Measurements from ENCODE around the gene SLC25A43. TPM values are rescaled to one million over a fixed set of nuclear protein-coding genes. Genes with fewer than 3 reads are reported as not detected.
"Not testable (repeated sequence)": the region's sequence is repeated elsewhere in the genome, so short reads cannot be mapped to it uniquely, and the experiment has no call there.

SLC25A43 gene
- total and polyA plus RNA-seq, 8 donors: 3.2 to 6.5 (median 3.9) TPM

GRCh38 chrX:119486745-119487144 is 87.6 kb downstream of the SLC25A43 start:
- no peak for ATAC-seq
- Histone ChIP-seq H3K36me3 (no peaks in the 10 kb centered on the region), H3K9me3 (no peaks in the 10 kb centered on the region), H3K27me3 (no peaks in the 10 kb centered on the region), H3K4me3 (no peak overlapping the region), H3K4me1 (peaks cover 0 to 3% (median 2%) of the 10 kb centered on the region in 3 donors), H3K27ac (no peak overlapping the region)
- intact Hi-C loops (cut with DNase I): no loop called here
- no peak for FAIRE-seq
- TF ChIP-seq CTCF (IDR thresholded peaks at IDR 0.05): no peak
- no peak for DNase-seq
- WGBS, 2 donors: 80 to 90% methylated on average over 11 of the region's 11 CpGs

GRCh38 chrX:119487766-119488165 is 88.6 kb downstream of the SLC25A43 start:
- WGBS, 2 donors: 89 to 90% methylated on average over 23 to 24 of the region's 24 CpGs
- H3K27me3 ChIP-seq; DNase-seq; ATAC-seq; intact Hi-C loops (cut with DNase I); H3K9me3 ChIP-seq; H3K4me1 ChIP-seq; H3K4me3 ChIP-seq; FAIRE-seq; H3K36me3 ChIP-seq; H3K27ac ChIP-seq: not testable (repeated sequence)

GRCh38 chrX:119488749-119489148 is 89.6 kb downstream of the SLC25A43 start:
- intact Hi-C loops (cut with DNase I): no loop called here
- peak; percentile 68 to 87 (median 76) for ATAC-seq
- 7 to 10% methylated on average over 8 of the region's 8 CpGs for WGBS, 2 donors
- TF ChIP-seq CTCF (IDR thresholded peaks at IDR 0.05): peak; percentile 36 to 66 (median 58)
- no peaks in the 10 kb centered on the region for H3K9me3 ChIP-seq
- no peaks in the 10 kb centered on the region for H3K27me3 ChIP-seq
- DNase-seq: peak in 5 of 6 donors; percentile 39 to 68 (median 64)
- H3K4me1 ChIP-seq: no peaks in the 10 kb centered on the region
- no peak overlapping the region for H3K27ac ChIP-seq
- H3K4me3 ChIP-seq: no peak overlapping the region
- no peaks in the 10 kb centered on the region for H3K36me3 ChIP-seq
- FAIRE-seq: no peak

GRCh38 chrX:119489212-119490074 is 90.3 kb downstream of the SLC25A43 start:
- no peak for ATAC-seq
- Histone ChIP-seq H3K4me3 (no peak overlapping the region), H3K27ac (no peak overlapping the region), H3K36me3 (no peaks in the 10 kb centered on the region), H3K9me3 (no peaks in the 10 kb centered on the region), H3K27me3 (no peaks in the 10 kb centered on the region), H3K4me1 (no peaks in the 10 kb centered on the region)
- no peak for DNase-seq
- intact Hi-C loops (cut with DNase I): no loop called here
- no peak for TF ChIP-seq CTCF (IDR thresholded peaks at IDR 0.05)
- WGBS, 2 donors: 55 to 62% methylated on average over 13 of the region's 13 CpGs
- FAIRE-seq: no peak

GRCh38 chrX:119492463-119492862 is 93.3 kb downstream of the SLC25A43 start:
- H3K4me1 ChIP-seq: no peaks in the 10 kb centered on the region

GRCh38 chrX:119493851-119494495 is 94.8 kb downstream of the SLC25A43 start:
- not testable (repeated sequence) for FAIRE-seq, H3K27ac ChIP-seq, H3K4me3 ChIP-seq

More at GRCh38 chrX:119492463-119492862, 93.3 kb downstream of the SLC25A43 start:
- ATAC-seq (no peak), FAIRE-seq (no peak), DNase-seq (no peak)
- Histone ChIP-seq H3K9me3 (no peaks in the 10 kb centered on the region), H3K36me3 (no peaks in the 10 kb centered on the region), H3K27me3 (no peaks in the 10 kb centered on the region), H3K27ac (no peak overlapping the region), H3K4me3 (no peak overlapping the region)
- intact Hi-C loops (cut with DNase I): no loop called here
- no peak for TF ChIP-seq CTCF (IDR thresholded peaks at IDR 0.05)
- WGBS, 2 donors: 69 to 85% methylated on average over 2 of the region's 2 CpGs

More at GRCh38 chrX:119493851-119494495, 94.8 kb downstream of the SLC25A43 start:
- H3K9me3 ChIP-seq; H3K4me1 ChIP-seq; H3K27me3 ChIP-seq; ATAC-seq; H3K36me3 ChIP-seq; intact Hi-C loops (cut with DNase I); DNase-seq: not testable (repeated sequence)
- 71 to 78% methylated on average over 10 of the region's 10 CpGs for WGBS, 2 donors
